HT-29 (cell line): ENCODE measurements around the gene SETX. TPM values are rescaled to one million over a fixed set of nuclear protein-coding genes. Genes with fewer than 3 reads are reported as not detected.
"Not testable (repeated sequence)": the region's sequence is repeated elsewhere in the genome, so short reads cannot be mapped to it uniquely, and the experiment has no call there.

ENCODE experiments used
- DNase-seq: peaks from one replicate; pipeline ENCODE4 v3.0.0-alpha.2; 2015; ENCODE audit warnings: low spot score
- total RNA-seq: library from RNA; depleted of rRNA; stranded (reverse); fragments of >200 nt; shearing (Covaris generic); gene quantifications from 2 replicates; pipeline ENCODE4 v1.2.3, GENCODE V29; 2014; rRNA removed

Gene SETX
- total RNA-seq = 22.6 and 24.0 TPM in 2 replicates

- DNase-seq = peak; percentile 98
Measured at GRCh38 chr9:132354637-132355355, at the start of gene SETX. TSS of gene SETX (minus strand) at chr9:132354986. CDS start at chr9:132349428, 5,558 bp downstream.

- DNase-seq = no peak
Measured at GRCh38 chr9:132404228-132404881, 49.6 kb upstream of the SETX start.

- DNase-seq = no peak
Measured at GRCh38 chr9:132401824-132402223, 47.0 kb upstream of the SETX start.

GRCh38 chr9:132395560-132395959 is 40.8 kb upstream of the SETX start:
- DNase-seq = no peak

- DNase-seq = no peak
Measured at GRCh38 chr9:132391449-132391848, 36.7 kb upstream of the SETX start.

GRCh38 chr9:132390966-132391365 is 36.2 kb upstream of the SETX start:
- DNase-seq = no peak

GRCh38 chr9:132387133-132387532 is 32.3 kb upstream of the SETX start:
- DNase-seq = no peak

GRCh38 chr9:132384376-132384775 is 29.6 kb upstream of the SETX start:
- DNase-seq = no peak

GRCh38 chr9:132383462-132383883 is 28.7 kb upstream of the SETX start:
- no peak for DNase-seq

GRCh38 chr9:132381966-132382541 is 27.3 kb upstream of the SETX start:
- DNase-seq = no peak

- DNase-seq = not testable (repeated sequence)
Measured at GRCh38 chr9:132378416-132378815, 23.6 kb upstream of the SETX start.

- not testable (repeated sequence) for DNase-seq
Measured at GRCh38 chr9:132377769-132378168, 23.0 kb upstream of the SETX start.

GRCh38 chr9:132372177-132373095 is 17.6 kb upstream of the SETX start:
- DNase-seq = peak; percentile 10

- DNase-seq = no peak
Measured at GRCh38 chr9:132370592-132370991, 15.8 kb upstream of the SETX start.

GRCh38 chr9:132369421-132369820 is 14.6 kb upstream of the SETX start:
- no peak for DNase-seq

GRCh38 chr9:132367613-132368313 is 13.0 kb upstream of the SETX start:
- DNase-seq = no peak

GRCh38 chr9:132366481-132366880 is 11.7 kb upstream of the SETX start:
- DNase-seq = no peak

- DNase-seq = no peak
Measured at GRCh38 chr9:132365986-132366385, 11.2 kb upstream of the SETX start.

- DNase-seq = no peak
Measured at GRCh38 chr9:132364068-132364467, 9.3 kb upstream of the SETX start.

- no peak for DNase-seq
Measured at GRCh38 chr9:132357764-132358163, 3.0 kb upstream of the SETX start.

GRCh38 chr9:132356324-132356924 is 1.6 kb upstream of the SETX start:
- DNase-seq = no peak
